HL-60 (cell line): Measurements from ENCODE around the gene FAM124A.

Experiments used
- DNase-seq, 2 experiments: peaks; one replicate each; pipeline ENCODE4 v3.0.0-alpha.2; 2010 to 2020; ENCODE audit warnings: low read depth in 1 of 2, low spot score in 1 of 2
- H3K27ac ChIP-seq: fragments of 250-450 bp; sonication (Bioruptor Pico); replicated peaks from 2 replicates; pipeline ENCODE4 v1.5.1; 2020; ENCODE audit warnings: mild to moderate bottlenecking, moderate library complexity
- H3K27me3 ChIP-seq: fragments of 250-450 bp; sonication (Bioruptor Pico); 2 replicates; pipeline ENCODE4 v1.5.1; 2021; ENCODE audit warnings: mild to moderate bottlenecking, moderate library complexity; ENCODE audit not compliant: insufficient read depth, poor library complexity, severe bottlenecking
- H3K4me3 ChIP-seq: replicated peaks from 2 replicates; pipeline ENCODE4 v1.5.1; 2011; ENCODE audit warnings: mild to moderate bottlenecking, control low read depth, low read length; ENCODE audit not compliant: insufficient read depth
- CTCF ChIP-seq: IDR thresholded peaks from one replicate; pipeline ENCODE4 v1.5.1; 2011; ENCODE audit warnings: low read length, control low read depth, inconsistent platforms; ENCODE audit not compliant: insufficient read depth
- GABPA ChIP-seq: IDR thresholded peaks from 2 replicates; pipeline ENCODE4 v1.6.1; 2012; ENCODE audit warnings: low read depth
- POLR2AphosphoS5 ChIP-seq: IDR thresholded peaks from 2 replicates; pipeline ENCODE4 v1.6.1; 2012; ENCODE audit warnings: low read depth
- REST ChIP-seq: IDR thresholded peaks from 2 replicates; pipeline ENCODE4 v1.6.1; 2012; ENCODE audit warnings: low read depth; ENCODE audit not compliant: insufficient replicate concordance
- SPI1 ChIP-seq: IDR thresholded peaks from 2 replicates; pipeline ENCODE4 v1.6.1; 2012; ENCODE audit warnings: low read depth, mild to moderate bottlenecking, borderline replicate concordance

The FAM124A gene

DNA sequence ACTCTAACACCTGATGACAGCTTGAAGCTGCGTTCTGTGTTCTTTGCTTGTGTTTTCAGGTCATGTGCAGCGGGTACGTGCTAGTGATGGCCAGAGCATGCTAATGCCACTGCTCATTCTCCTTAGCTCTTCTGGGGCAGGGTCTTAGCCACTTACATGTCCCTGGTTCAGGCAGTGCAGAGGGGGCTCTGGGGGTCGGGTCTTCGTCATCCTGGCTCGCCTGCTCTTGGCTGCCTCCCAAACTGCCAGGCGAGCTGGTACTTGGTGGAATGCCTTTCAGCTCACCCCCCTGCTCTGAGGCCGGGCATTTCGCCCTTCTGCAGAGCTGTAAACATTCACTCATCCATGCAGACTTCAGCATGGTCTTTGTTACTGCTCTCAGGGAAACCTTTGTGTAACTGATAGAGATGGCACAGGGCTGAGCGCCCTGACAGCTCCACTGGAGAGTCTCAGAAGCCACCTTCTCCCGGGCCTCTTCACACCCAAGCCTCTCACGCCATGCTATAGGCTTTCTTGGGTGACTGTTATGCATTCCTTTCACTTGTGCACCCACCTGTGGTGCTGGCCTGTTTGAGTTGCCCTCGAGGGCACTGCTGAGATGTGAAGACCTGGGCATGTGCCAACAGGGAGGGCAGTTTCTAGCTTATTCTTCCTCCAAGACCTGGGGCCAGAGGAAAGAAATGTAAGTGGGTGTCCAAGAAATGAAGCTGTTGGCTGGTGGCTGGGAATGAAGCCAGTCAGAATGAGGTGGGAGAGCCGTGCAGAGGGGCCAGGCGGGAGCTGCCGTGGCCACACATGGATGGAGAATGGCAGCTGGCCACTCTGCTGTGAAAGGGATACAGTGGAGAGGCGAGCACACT lies 24.4 kb downstream of the FAM124A start:
- DNase-seq: no peak
- TF ChIP-seq POLR2AphosphoS5 (no peak), CTCF (no peak), SPI1 (no peak), REST (no peak), GABPA (no peak)
- no peak overlapping the region for H3K27ac ChIP-seq

GRCh38 chr13:51249255-51249654 lies 27.1 kb downstream of the FAM124A start:
- DNase-seq: no peak
- TF ChIP-seq CTCF (no peak), GABPA (no peak), REST (no peak), POLR2AphosphoS5 (no peak), SPI1 (no peak)
- Histone ChIP-seq H3K27ac (no peak overlapping the region), H3K27me3 (no peaks in the 10 kb centered on the region), H3K4me3 (no peak overlapping the region)

More for the DNA sequence above, 24.4 kb downstream of the FAM124A start:
- H3K27me3 ChIP-seq: no peaks in the 10 kb centered on the region
- no peak overlapping the region for H3K4me3 ChIP-seq

GRCh38 chr13:51249770-51250741 lies 27.9 kb downstream of the FAM124A start:
- H3K27ac ChIP-seq: no peak overlapping the region
- no peaks in the 10 kb centered on the region for H3K27me3 ChIP-seq
- TF ChIP-seq SPI1: no peak
- TF ChIP-seq CTCF: peak; percentile 51
- H3K4me3 ChIP-seq: no peak overlapping the region
- no peak for DNase-seq
